Neutrophil (primary cell): ENCODE results near the gene C13orf46.

ENCODE experiments used
- H3K27ac ChIP-seq: fragments of 200-600 bp; sonication (generic); 2 replicates; pipeline ENCODE4 v1.5.1; 2016; ENCODE audit warnings: mild to moderate bottlenecking, moderate library complexity
- H3K27me3 ChIP-seq: fragments of 200-600 bp; sonication (generic); 2 replicates; pipeline ENCODE4 v1.6.0; 2016; ENCODE audit warnings: mild to moderate bottlenecking
- H3K36me3 ChIP-seq: fragments of 200-600 bp; sonication (generic); 2 replicates; pipeline ENCODE4 v1.5.1; 2017
- H3K4me1 ChIP-seq, 2 experiments: fragments of 200-600 bp in 1 of 2; sonication (generic) in 1 of 2; 1 replicate in 1 of 2; 2 replicates in 1 of 2; pipeline versions ENCODE4 v1.5.1 to v1.6.1; 2013 to 2016; ENCODE audit warnings: low read depth in 1 of 2, low read length in 1 of 2, mild to moderate bottlenecking in 1 of 2, moderate library complexity in 1 of 2; ENCODE audit not compliant: control insufficient read depth in 1 of 2, insufficient read depth in 1 of 2
- H3K4me3 ChIP-seq, 2 experiments: fragments of 200-600 bp in 1 of 2; sonication (generic) in 1 of 2; 1 replicate in 1 of 2; 2 replicates in 1 of 2; pipeline ENCODE4 v1.5.1; 2013 to 2016; ENCODE audit warnings: low read depth in 1 of 2, low read length in 1 of 2, mild to moderate bottlenecking in 1 of 2, moderate library complexity in 1 of 2
- H3K9me3 ChIP-seq: fragments of 200-600 bp; sonication (generic); 2 replicates; pipeline ENCODE4 v1.5.1; 2016
- TF ChIP-seq, protein P1 (sequence below): fragments of 200-600 bp; sonication (generic); IDR thresholded peaks from 2 replicates; pipeline ENCODE4 v1.5.1; 2016; ENCODE audit warnings: antibody characterized with exemption

C13orf46 gene

GRCh38 chr13:113929628-113930615, 44.0 kb downstream of the C13orf46 start:
- no peaks in the 10 kb centered on the region for H3K4me1 ChIP-seq
- no peak overlapping the region for H3K27ac ChIP-seq
- H3K4me3 ChIP-seq: no peak overlapping the region
- peaks cover 44% of the 10 kb centered on the region for H3K27me3 ChIP-seq
- H3K36me3 ChIP-seq: no peaks in the 10 kb centered on the region
- TF ChIP-seq, protein P1, sequence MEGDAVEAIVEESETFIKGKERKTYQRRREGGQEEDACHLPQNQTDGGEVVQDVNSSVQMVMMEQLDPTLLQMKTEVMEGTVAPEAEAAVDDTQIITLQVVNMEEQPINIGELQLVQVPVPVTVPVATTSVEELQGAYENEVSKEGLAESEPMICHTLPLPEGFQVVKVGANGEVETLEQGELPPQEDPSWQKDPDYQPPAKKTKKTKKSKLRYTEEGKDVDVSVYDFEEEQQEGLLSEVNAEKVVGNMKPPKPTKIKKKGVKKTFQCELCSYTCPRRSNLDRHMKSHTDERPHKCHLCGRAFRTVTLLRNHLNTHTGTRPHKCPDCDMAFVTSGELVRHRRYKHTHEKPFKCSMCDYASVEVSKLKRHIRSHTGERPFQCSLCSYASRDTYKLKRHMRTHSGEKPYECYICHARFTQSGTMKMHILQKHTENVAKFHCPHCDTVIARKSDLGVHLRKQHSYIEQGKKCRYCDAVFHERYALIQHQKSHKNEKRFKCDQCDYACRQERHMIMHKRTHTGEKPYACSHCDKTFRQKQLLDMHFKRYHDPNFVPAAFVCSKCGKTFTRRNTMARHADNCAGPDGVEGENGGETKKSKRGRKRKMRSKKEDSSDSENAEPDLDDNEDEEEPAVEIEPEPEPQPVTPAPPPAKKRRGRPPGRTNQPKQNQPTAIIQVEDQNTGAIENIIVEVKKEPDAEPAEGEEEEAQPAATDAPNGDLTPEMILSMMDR: no peak
- no peaks in the 10 kb centered on the region for H3K9me3 ChIP-seq

DNA sequence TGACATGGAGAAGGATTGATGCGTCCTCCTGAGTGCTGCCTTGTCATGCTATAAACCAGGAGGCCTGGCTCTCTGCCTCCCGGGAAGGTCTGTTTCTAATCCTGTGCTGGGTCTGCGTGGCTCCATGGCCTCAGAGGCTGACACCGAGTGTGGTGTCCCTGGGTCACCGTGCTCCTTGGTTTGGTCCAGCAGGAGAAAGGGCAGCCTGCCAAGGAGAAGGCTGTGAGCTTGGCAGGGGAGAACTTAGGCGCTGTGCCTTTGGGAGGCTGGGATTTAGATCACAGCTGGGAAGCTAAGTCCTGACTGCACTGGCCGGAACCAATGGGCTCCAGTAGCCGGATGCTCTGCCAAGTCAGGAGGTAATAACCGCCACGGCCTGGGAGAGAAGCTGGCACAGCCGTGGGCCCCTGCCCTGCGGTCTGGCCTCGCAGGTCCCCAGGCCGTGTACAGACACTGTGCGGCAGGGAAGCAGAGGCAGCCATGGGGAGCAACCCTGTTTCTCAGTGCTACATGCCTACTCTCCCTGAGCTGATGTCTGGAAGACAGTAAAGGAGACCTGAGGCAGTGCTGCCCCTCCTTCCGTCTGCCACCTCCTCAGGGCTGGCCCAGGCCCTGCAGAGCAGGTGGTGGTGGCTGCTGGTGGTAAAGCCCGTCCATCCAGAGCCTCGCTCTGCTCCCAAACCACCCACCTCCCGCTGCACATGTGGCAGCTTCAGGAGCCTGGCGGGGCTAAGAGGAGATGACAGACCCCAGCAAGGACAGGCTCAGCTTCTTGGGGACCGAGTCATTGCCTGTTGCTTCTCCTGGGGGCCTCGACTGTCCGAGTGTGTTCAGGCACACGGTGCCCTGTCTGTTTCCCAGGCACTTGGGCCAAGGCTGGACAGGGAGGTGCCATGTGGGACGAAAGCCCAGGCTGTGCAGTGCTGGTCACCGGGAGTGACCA, 44.9 kb downstream of the C13orf46 start:
- Histone ChIP-seq H3K36me3 (no peaks in the 10 kb centered on the region), H3K4me3 (no peak overlapping the region), H3K27ac (no peak overlapping the region), H3K9me3 (no peaks in the 10 kb centered on the region), H3K4me1 (no peaks in the 10 kb centered on the region), H3K27me3 (peaks cover 37% of the 10 kb centered on the region)
- TF ChIP-seq, protein P1: no peak

DNA sequence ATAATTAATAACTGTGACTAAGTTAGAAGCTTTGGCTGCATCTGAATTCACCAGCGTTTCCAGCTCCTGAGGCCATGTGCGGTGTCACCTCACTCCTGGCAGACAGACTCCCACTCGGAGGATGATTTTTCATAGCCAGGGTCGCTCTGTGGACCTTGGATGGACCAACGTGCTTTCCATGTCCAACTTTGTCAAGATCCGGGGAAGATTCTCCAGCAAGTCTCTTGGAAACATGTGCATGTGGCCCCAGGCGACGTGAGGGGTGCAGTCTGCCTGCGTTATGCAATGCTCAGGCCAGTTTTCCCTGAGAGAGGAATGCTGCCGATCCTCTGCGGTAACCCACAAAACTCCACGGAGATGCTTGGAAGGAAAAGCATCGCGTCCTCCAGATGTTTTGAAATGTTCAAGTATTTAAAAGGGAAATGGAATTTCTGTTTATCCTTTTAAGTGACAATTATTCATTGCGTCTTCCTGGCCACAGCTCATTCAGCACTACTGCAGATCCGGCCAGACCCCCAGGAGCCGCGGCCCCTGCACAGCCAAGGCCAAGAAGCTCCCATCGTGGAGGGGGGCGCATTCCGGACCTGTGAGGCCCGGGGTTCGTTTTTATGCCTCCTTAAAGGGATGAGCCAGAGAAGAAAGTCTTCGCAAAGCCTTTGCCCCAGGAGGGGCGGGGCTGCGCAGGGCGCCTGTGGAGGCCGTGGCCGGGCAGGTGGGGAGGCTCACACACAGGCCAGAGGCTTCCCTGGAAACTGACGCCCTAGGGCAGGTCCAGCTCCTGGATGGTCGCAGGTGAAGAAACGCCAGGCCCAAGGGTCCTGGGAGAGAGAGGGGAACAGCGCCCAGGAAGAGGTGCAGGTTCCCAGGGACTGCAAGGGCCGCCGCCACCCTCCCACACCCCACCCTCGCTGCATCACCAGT, 46.0 kb downstream of the C13orf46 start:
- H3K27me3 ChIP-seq: peaks cover 37% of the 10 kb centered on the region
- no peak overlapping the region for H3K4me3 ChIP-seq
- H3K9me3 ChIP-seq: no peaks in the 10 kb centered on the region
- H3K27ac ChIP-seq: no peak overlapping the region
- TF ChIP-seq, protein P1: no peak
- H3K36me3 ChIP-seq: no peaks in the 10 kb centered on the region
- H3K4me1 ChIP-seq: no peaks in the 10 kb centered on the region

DNA sequence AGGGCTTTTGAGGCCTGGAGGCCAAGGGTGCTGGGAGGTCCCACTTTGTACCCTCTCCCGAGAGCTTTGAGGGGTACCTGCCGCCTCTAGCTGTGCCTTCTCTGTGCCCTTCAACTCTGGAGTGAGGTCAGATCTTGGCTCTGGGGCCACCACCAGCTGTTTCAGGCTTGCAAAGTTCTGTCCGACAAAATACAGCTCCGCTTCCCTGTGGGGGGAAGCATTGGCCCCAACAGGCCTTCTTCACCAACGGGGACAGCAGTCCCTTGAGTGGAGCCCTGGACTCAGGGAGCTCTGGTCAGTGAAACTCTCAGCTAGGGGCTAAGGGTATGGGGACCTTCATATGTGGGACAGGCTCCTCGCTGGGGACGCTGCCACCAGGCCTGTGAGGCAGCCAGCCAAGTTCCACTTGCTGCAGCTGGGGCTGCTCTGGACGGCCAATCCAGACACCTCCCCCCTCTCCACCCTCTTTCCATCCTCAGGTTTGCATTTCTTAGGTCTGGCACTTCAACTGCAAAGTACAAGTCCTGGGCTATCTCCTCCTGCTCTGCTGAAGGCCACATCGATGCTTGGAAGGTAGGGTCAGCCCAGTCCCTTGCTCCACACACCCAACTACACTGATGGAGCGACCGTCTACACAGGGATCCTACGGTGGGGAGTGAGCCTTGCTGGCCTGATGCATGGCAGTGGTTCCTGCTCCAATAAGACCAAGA, 46.8 kb downstream of the C13orf46 start:
- H3K9me3 ChIP-seq: no peaks in the 10 kb centered on the region
- no peaks in the 10 kb centered on the region for H3K36me3 ChIP-seq

More for the DNA sequence above, 46.8 kb downstream of the C13orf46 start:
- H3K27ac ChIP-seq: no peak overlapping the region
- no peak overlapping the region for H3K4me3 ChIP-seq
- no peaks in the 10 kb centered on the region for H3K4me1 ChIP-seq
- TF ChIP-seq, protein P1: no peak
- peaks cover 36% of the 10 kb centered on the region for H3K27me3 ChIP-seq
